Activated T-cell treated with anti-CD3 and anti-CD28 coated beads for 1 hour (primary cell): Measurements from ENCODE around the gene IARS2.
"Not testable (repeated sequence)": the region's sequence is repeated elsewhere in the genome, so short reads cannot be mapped to it uniquely, and the experiment has no call there.

Source experiments
- DNase-seq: peaks from one replicate; pipeline ENCODE4 v3.0.0-alpha.2; 2020; ENCODE audit warnings: low read depth

IARS2 gene

DNA sequence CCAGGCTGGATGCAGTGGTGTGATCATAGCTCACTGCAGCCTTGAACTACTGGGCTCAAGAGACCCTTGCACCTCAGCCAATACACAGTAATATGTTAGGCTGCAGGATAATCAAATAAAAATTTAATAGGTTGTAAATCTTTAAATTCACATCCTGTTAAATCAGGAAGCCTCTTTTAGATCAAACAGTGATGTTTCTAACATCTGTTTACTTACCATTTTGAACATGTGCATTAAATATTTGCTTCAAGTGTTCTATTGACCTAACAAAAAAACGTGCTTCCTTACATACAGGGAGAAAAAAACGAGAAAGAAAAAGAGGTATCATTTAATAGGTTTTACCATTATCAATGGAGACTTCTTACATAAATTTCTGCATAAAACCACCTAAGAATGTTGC is 70.6 kb downstream of the IARS2 start:
- DNase-seq: no peak

GRCh38 chr1:220166853-220167252 is 72.9 kb downstream of the IARS2 start:
- DNase-seq: no peak

- DNase-seq: not testable (repeated sequence)
These were observed 76.0 kb downstream of the IARS2 start for GRCh38 chr1:220169887-220170286.

DNA sequence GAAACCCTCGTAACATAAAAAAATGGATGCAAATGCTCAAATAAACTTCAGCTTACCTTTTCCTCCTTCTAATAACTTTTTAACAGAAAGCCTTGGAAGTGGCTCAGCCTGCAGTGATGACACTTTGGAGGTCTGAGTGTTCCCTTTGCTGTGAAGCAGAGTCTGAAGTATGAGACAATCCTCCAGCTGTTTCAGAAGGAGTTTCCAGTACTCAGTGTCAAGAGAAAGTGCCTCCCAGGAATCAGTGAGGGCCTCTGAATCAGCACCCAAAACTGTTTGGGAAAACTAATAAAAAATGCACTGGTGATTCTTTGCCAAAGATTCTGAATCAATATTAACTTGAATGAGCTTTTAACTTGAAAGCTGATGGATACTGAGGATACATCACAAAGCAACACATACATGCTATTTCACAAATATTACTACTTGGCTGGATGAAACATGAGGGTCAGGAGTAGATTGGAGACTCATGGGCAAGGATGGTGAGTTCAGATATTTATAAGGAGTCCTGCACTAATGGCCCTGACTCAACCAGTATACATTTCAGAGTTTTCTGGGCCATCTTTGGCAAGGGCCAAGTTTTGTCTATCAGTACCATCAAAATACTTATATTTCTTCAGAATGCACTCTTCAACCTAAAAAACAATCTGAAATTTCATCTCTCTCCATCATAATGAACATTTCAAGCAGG is 77.0 kb downstream of the IARS2 start:
- no peak for DNase-seq

GRCh38 chr1:220176540-220176939 is 82.6 kb downstream of the IARS2 start:
- DNase-seq: no peak

GRCh38 chr1:220182111-220182510 is 88.2 kb downstream of the IARS2 start:
- DNase-seq: no peak

GRCh38 chr1:220182656-220183055 is 88.7 kb downstream of the IARS2 start:
- DNase-seq: no peak

- no peak for DNase-seq
These were observed 90.6 kb downstream of the IARS2 start for GRCh38 chr1:220184506-220184905.

GRCh38 chr1:220186752-220187151 is 92.8 kb downstream of the IARS2 start:
- DNase-seq: no peak

DNA sequence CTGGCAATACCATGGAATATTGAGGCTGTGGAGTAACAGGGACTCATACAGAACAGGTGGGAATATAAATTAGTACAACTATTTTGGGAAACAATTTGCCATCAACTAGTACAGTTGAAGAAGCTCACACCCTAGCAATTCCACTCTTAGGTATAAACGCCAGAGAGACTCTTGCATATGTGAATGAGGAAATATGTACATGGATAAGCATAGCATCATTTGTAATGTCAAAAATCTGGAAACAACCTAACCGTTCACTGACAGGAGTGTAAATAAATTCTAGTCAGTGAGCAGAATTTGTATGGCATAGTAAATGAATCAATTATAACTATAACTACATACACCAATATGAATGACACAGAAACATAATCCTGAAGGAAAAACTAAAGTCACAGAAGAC is 94.6 kb downstream of the IARS2 start:
- no peak for DNase-seq

- no peak for DNase-seq
These were observed 95.9 kb downstream of the IARS2 start for GRCh38 chr1:220189750-220190347.

DNA sequence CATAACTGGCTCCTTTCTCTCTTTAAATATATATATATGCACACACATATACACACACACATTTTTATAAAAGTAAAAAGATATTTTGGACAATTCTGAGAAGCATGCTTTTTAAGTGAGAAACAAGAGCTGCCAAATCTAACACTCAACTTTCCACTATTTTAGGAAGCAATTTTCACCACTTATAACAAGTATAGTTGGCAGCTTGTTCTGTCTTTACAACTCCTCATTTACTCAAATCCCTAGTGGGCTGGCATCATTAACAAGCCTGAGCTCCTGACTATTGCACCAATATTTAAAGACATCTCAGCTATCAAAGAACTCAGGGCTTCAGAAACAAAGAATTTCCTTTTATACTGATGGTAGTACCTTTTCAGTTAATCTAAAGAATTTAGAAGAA is 101.8 kb downstream of the IARS2 start:
- no peak for DNase-seq
